Astrocyte (in vitro differentiated cells and primary cell): ENCODE results near the gene CLNK. TPM values are rescaled to one million over a fixed set of nuclear protein-coding genes. Genes with fewer than 3 reads are reported as not detected.

Experiments used
- DNase-seq: peaks from one replicate; pipeline ENCODE4 v3.0.0-alpha.2; 2010; ENCODE audit warnings: low read depth
- FAIRE-seq: peaks from 2 replicates; lab custom pipeline; 2011; peaks lifted over from hg19 to GRCh38; lab: Jason Lieb, UNC
- H2AFZ ChIP-seq: 2 replicates; pipeline ENCODE4 v1.6.0; 2012; ENCODE audit warnings: low read depth, low read length, inconsistent platforms
- H3K27ac ChIP-seq: 2 replicates; pipeline ENCODE4 v1.5.1; 2011; ENCODE audit warnings: low read depth, low read length, inconsistent platforms
- H3K27me3 ChIP-seq: 2 replicates; pipeline ENCODE4 v1.6.0; 2011; ENCODE audit warnings: low read length, inconsistent platforms; ENCODE audit not compliant: insufficient read depth
- H3K36me3 ChIP-seq: 2 replicates; pipeline ENCODE4 v1.5.1; 2011; ENCODE audit warnings: low read length, inconsistent platforms; ENCODE audit not compliant: insufficient read depth
- H3K4me1 ChIP-seq: 2 replicates; pipeline ENCODE4 v1.5.1; 2011; ENCODE audit warnings: low read length, inconsistent platforms; ENCODE audit not compliant: insufficient read depth
- H3K4me2 ChIP-seq: 2 replicates; pipeline ENCODE4 v1.6.0; 2012; ENCODE audit warnings: low read length, inconsistent platforms
- H3K4me3 ChIP-seq: 2 replicates; pipeline ENCODE4 v1.5.1; 2011; ENCODE audit warnings: low read depth, mild to moderate bottlenecking, low read length, inconsistent platforms; ENCODE audit not compliant: insufficient read depth
- H3K79me2 ChIP-seq: 2 replicates; pipeline ENCODE4 v1.6.0; 2012; ENCODE audit warnings: mild to moderate bottlenecking, low read length, inconsistent platforms; ENCODE audit not compliant: insufficient read depth
- H3K9ac ChIP-seq: 2 replicates; pipeline ENCODE4 v1.6.0; 2012; ENCODE audit warnings: mild to moderate bottlenecking, low read length, inconsistent platforms
- H3K9me3 ChIP-seq: 2 replicates; pipeline ENCODE4 v1.5.1; 2012; ENCODE audit warnings: low read depth, mild to moderate bottlenecking, low read length, inconsistent platforms; ENCODE audit not compliant: insufficient read depth
- H4K20me1 ChIP-seq: 2 replicates; pipeline ENCODE4 v1.6.0; 2012; ENCODE audit warnings: low read length, inconsistent platforms; ENCODE audit not compliant: insufficient read depth
- H3K27ac Mint-ChIP-seq: one replicate; pipeline ENCODE4 v1.8.0; 2021; ENCODE audit warnings: mild to moderate bottlenecking, mixed read lengths; ENCODE audit not compliant: unreplicated experiment
- H3K27me3 Mint-ChIP-seq: one replicate; pipeline ENCODE4 v1.8.0; 2021; ENCODE audit warnings: low read depth, mixed read lengths; ENCODE audit not compliant: unreplicated experiment
- H3K36me3 Mint-ChIP-seq: one replicate; pipeline ENCODE4 v1.8.0; 2021; ENCODE audit warnings: low read depth, mixed read lengths; ENCODE audit not compliant: unreplicated experiment
- H3K4me1 Mint-ChIP-seq: one replicate; pipeline ENCODE4 v1.8.0; 2021; ENCODE audit warnings: low read depth, mixed read lengths; ENCODE audit not compliant: unreplicated experiment
- H3K4me3 Mint-ChIP-seq: one replicate; pipeline ENCODE4 v1.8.0; 2021; ENCODE audit warnings: mild to moderate bottlenecking, moderate library complexity, mixed read lengths; ENCODE audit not compliant: unreplicated experiment
- H3K9me3 Mint-ChIP-seq: one replicate; pipeline ENCODE4 v1.8.0; 2021; ENCODE audit warnings: mild to moderate bottlenecking, mixed read lengths; ENCODE audit not compliant: unreplicated experiment
- EZH2 ChIP-seq: IDR thresholded peaks from 2 replicates; pipeline ENCODE4 v1.6.1; 2012; ENCODE audit warnings: mild to moderate bottlenecking, low read length, inconsistent platforms; ENCODE audit not compliant: insufficient read depth
- total RNA-seq: library from RNA; stranded (reverse); gene quantifications from 2 replicates; pipeline ENCODE4 v1.2.1, GENCODE V29; 2021
- TF ChIP-seq, protein P1 (sequence below): IDR thresholded peaks from 2 replicates; pipeline ENCODE4 v1.5.1; 2011; ENCODE audit warnings: low read depth, mild to moderate bottlenecking, inconsistent platforms, low read length, moderate library complexity; ENCODE audit not compliant: insufficient read depth

Gene CLNK
- total RNA-seq, 1 donor from 2014 or later: not detected

DNA sequence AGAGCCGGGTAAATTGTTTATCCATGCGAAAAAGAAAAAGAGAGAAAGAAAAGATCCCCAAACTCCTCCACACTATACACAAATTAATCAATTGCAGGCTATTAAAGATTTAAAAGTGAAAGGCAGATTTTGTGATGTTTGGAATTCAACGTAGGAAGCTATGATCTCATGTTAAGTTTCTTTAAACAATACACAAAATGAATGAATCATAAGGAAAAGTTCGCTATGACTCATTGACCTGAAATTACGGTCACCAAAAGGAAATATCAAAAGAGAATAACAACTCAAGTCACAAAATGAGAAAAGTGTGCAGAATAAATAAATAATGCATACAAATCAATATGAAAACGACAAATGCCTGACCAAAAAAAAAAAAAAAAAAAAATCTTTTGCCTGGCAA, 28.6 kb downstream of the CLNK start:
- Mint-ChIP-seq H3K36me3 (no peaks in the 10 kb centered on the region), H3K4me1 (peaks cover 8% of the 10 kb centered on the region), H3K27me3 (peaks cover 5% of the 10 kb centered on the region), H3K9me3 (no peaks in the 10 kb centered on the region), H3K4me3 (no peak overlapping the region), H3K27ac (peak overlapping the region; percentile 19)
- no peak overlapping the region for H3K4me3 ChIP-seq
- no peaks in the 10 kb centered on the region for H3K27me3 ChIP-seq
- no peak for FAIRE-seq
- peak overlapping the region; percentile 60 for H3K4me2 ChIP-seq
- H3K9me3 ChIP-seq: no peaks in the 10 kb centered on the region
- no peaks in the 10 kb centered on the region for H3K36me3 ChIP-seq
- no peaks in the 10 kb centered on the region for H3K79me2 ChIP-seq
- H3K9ac ChIP-seq: no peak overlapping the region
- no peaks in the 10 kb centered on the region for H4K20me1 ChIP-seq
- H3K27ac ChIP-seq: peak overlapping the region; percentile 58
- peaks cover 11% of the 10 kb centered on the region for H3K4me1 ChIP-seq
- no peak overlapping the region for H2AFZ ChIP-seq
- peak; percentile 75 for DNase-seq
- TF ChIP-seq, protein P1, sequence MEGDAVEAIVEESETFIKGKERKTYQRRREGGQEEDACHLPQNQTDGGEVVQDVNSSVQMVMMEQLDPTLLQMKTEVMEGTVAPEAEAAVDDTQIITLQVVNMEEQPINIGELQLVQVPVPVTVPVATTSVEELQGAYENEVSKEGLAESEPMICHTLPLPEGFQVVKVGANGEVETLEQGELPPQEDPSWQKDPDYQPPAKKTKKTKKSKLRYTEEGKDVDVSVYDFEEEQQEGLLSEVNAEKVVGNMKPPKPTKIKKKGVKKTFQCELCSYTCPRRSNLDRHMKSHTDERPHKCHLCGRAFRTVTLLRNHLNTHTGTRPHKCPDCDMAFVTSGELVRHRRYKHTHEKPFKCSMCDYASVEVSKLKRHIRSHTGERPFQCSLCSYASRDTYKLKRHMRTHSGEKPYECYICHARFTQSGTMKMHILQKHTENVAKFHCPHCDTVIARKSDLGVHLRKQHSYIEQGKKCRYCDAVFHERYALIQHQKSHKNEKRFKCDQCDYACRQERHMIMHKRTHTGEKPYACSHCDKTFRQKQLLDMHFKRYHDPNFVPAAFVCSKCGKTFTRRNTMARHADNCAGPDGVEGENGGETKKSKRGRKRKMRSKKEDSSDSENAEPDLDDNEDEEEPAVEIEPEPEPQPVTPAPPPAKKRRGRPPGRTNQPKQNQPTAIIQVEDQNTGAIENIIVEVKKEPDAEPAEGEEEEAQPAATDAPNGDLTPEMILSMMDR: no peak
- no peak for TF ChIP-seq EZH2

DNA sequence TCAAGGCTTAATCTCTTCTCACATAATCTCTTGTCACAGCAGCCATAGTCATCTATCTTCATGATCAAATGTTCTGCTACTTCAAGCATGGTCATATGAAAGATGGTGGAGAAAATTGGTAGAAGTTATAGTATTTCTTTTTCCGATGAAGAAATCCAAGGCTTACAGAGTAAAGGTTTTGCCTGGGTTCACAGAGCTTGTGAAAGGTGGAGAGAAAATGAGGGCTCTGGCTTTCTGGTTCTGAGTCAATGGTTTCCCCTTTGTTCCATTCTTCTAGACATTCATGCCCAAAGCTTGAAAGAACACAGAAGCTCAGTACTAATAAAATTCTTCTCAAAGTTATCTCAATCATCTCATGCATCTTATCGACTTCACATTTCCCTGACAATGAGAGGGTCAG, 36.1 kb downstream of the CLNK start:
- no peaks in the 10 kb centered on the region for H3K9me3 ChIP-seq
- TF ChIP-seq EZH2: no peak
- TF ChIP-seq, protein P1: no peak
- H3K36me3 Mint-ChIP-seq: no peaks in the 10 kb centered on the region
- H3K27me3 Mint-ChIP-seq: no peaks in the 10 kb centered on the region
- H4K20me1 ChIP-seq: no peaks in the 10 kb centered on the region
- H3K79me2 ChIP-seq: no peaks in the 10 kb centered on the region
- H3K4me3 ChIP-seq: no peak overlapping the region
- no peak overlapping the region for H3K4me2 ChIP-seq
- H3K27ac Mint-ChIP-seq: no peak overlapping the region
- H3K27ac ChIP-seq: no peak overlapping the region
- FAIRE-seq: no peak
- H3K4me1 Mint-ChIP-seq: peaks cover 6% of the 10 kb centered on the region
- H3K4me3 Mint-ChIP-seq: no peak overlapping the region
- no peak overlapping the region for H3K9ac ChIP-seq
- H3K9me3 Mint-ChIP-seq: peaks cover 2% of the 10 kb centered on the region
- H3K4me1 ChIP-seq: peaks cover 3% of the 10 kb centered on the region
- H3K36me3 ChIP-seq: no peaks in the 10 kb centered on the region
- H2AFZ ChIP-seq: no peak overlapping the region
- no peak for DNase-seq
- no peaks in the 10 kb centered on the region for H3K27me3 ChIP-seq

DNA sequence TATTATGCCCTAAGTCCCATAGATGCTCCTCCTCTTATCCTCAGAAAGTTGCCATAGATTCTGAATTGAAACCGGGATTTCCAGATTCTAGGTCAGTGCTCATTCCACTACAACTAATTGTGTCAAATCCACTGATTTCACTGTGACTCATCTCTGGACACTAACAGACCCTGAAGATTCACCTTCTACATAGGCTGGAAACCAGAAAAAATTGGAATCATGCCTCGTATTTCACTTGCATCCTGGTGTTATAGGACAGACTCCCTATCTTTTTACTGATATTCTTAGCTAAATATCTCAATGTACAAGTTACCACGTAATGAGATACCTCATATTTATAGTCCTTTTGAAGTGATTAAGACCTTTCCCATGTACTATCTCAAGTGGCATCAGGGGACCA, 36.7 kb downstream of the CLNK start:
- Mint-ChIP-seq H3K27me3 (no peaks in the 10 kb centered on the region), H3K4me3 (no peak overlapping the region), H3K9me3 (peaks cover 2% of the 10 kb centered on the region), H3K36me3 (no peaks in the 10 kb centered on the region), H3K27ac (no peak overlapping the region), H3K4me1 (peaks cover 6% of the 10 kb centered on the region)
- no peak overlapping the region for H3K4me3 ChIP-seq
- no peak for TF ChIP-seq EZH2
- TF ChIP-seq, protein P1: no peak
- no peak overlapping the region for H3K4me2 ChIP-seq
- no peaks in the 10 kb centered on the region for H3K79me2 ChIP-seq
- H3K36me3 ChIP-seq: no peaks in the 10 kb centered on the region
- H3K9ac ChIP-seq: no peak overlapping the region
- no peaks in the 10 kb centered on the region for H4K20me1 ChIP-seq
- DNase-seq: no peak
- no peak for FAIRE-seq
- H3K4me1 ChIP-seq: peaks cover 3% of the 10 kb centered on the region
- no peak overlapping the region for H2AFZ ChIP-seq
- no peak overlapping the region for H3K27ac ChIP-seq
- no peaks in the 10 kb centered on the region for H3K27me3 ChIP-seq
- no peaks in the 10 kb centered on the region for H3K9me3 ChIP-seq
